ENCODE data around the gene PTK7. TPM values are rescaled to one million over a fixed set of nuclear protein-coding genes. Genes with fewer than 3 reads are reported as not detected.

The PTK7 gene
- total RNA-seq, 1 experiment from 2014 or later = 48.1 TPM

- ChIA-PET POLR2A (ENCODE audit: unreplicated experiment) (no interaction called here), CTCF (no interaction called here)
- Histone ChIP-seq H3K9me2 (replicated peaks; ENCODE audit: low read length) (no peaks in the 10 kb centered on the region), H4K20me1 (ENCODE audit: low read length) (no peaks in the 10 kb centered on the region), H3K9ac (ENCODE audit: low read length) (no peak overlapping the region), H3K4me3 (ENCODE audit: low read length) (no peak overlapping the region), H3K79me2 (ENCODE audit: low read length) (no peaks in the 10 kb centered on the region), H3K36me3 (ENCODE audit: low read depth, low read length) (peaks cover 3% of the 10 kb centered on the region), H3K4me1 (ENCODE audit: insufficient read depth, low read length) (no peaks in the 10 kb centered on the region), H3K4me2 (ENCODE audit: low read length) (no peak overlapping the region), H3K27ac (ENCODE audit: low read length) (no peak overlapping the region), H3K9me3 (ENCODE audit: low read length) (no peaks in the 10 kb centered on the region), H3K27me3 (ENCODE audit: low read length) (no peaks in the 10 kb centered on the region), H3F3A (ENCODE audit: low read length, unreplicated experiment) (no peaks in the 10 kb centered on the region), H2AFZ (ENCODE audit: low read length) (no peak overlapping the region)
- TF ChIP-seq EZH2 (IDR thresholded peaks at IDR 0.05; ENCODE audit: low read length, unreplicated experiment) = no peak
- TF ChIP-seq CTCF (conservative IDR thresholded peaks at IDR 0.05; ENCODE audit: low read depth, low read length) = no peak
- TF ChIP-seq EZH2phosphoT487 (IDR thresholded peaks at IDR 0.05; ENCODE audit: borderline replicate concordance, low read length) = no peak
- no TSS peak for BruUV-seq (replicated peaks)
- intact Hi-C loops (cut with micrococcal nuclease) = no loop called here
- DNase-seq = no peak
- ATAC-seq = no peak
These were observed 120.2 kb downstream of the PTK7 start for GRCh38 chr6:43196337-43196736.

GRCh38 chr6:43199912-43200311 is 123.8 kb downstream of the PTK7 start:
- ATAC-seq = no peak
- no TSS peak for BruUV-seq (replicated peaks)
- CTCF ChIA-PET = no interaction called here

GRCh38 chr6:43200541-43200940 is 124.4 kb downstream of the PTK7 start:
- intact Hi-C loops (cut with micrococcal nuclease) = no loop called here
- DNase-seq (no peak), ATAC-seq (no peak)
- H3F3A ChIP-seq (ENCODE audit: low read length, unreplicated experiment) = no peaks in the 10 kb centered on the region
- no peak overlapping the region for H3K9ac ChIP-seq (ENCODE audit: low read length)
- H2AFZ ChIP-seq (ENCODE audit: low read length) = no peak overlapping the region
- no peak overlapping the region for H3K4me2 ChIP-seq (ENCODE audit: low read length)
- H3K9me2 ChIP-seq (replicated peaks; ENCODE audit: low read length) = no peaks in the 10 kb centered on the region
- no TSS peak for BruUV-seq (replicated peaks)
- H3K27me3 ChIP-seq (ENCODE audit: low read length) = no peaks in the 10 kb centered on the region
- H4K20me1 ChIP-seq (ENCODE audit: low read length) = no peaks in the 10 kb centered on the region
- ChIA-PET CTCF (no interaction called here), POLR2A (ENCODE audit: unreplicated experiment) (no interaction called here)
- no peaks in the 10 kb centered on the region for H3K79me2 ChIP-seq (ENCODE audit: low read length)
- peaks cover 3% of the 10 kb centered on the region for H3K36me3 ChIP-seq (ENCODE audit: low read depth, low read length)
- H3K27ac ChIP-seq (ENCODE audit: low read length) = no peak overlapping the region
- H3K4me1 ChIP-seq (ENCODE audit: insufficient read depth, low read length) = no peaks in the 10 kb centered on the region
- H3K9me3 ChIP-seq (ENCODE audit: low read length) = no peaks in the 10 kb centered on the region
- TF ChIP-seq EZH2 (IDR thresholded peaks at IDR 0.05; ENCODE audit: low read length, unreplicated experiment) (no peak), EZH2phosphoT487 (IDR thresholded peaks at IDR 0.05; ENCODE audit: borderline replicate concordance, low read length) (no peak), CTCF (conservative IDR thresholded peaks at IDR 0.05; ENCODE audit: low read depth, low read length) (no peak)
- no peak overlapping the region for H3K4me3 ChIP-seq (ENCODE audit: low read length)

More at GRCh38 chr6:43199912-43200311, 123.8 kb downstream of the PTK7 start:
- H4K20me1 ChIP-seq (ENCODE audit: low read length) = no peaks in the 10 kb centered on the region
- no peak overlapping the region for H3K4me3 ChIP-seq (ENCODE audit: low read length)
- H3K27ac ChIP-seq (ENCODE audit: low read length) = no peak overlapping the region
- no peak overlapping the region for H3K4me2 ChIP-seq (ENCODE audit: low read length)
- intact Hi-C loops (cut with micrococcal nuclease) = no loop called here
- H3K27me3 ChIP-seq (ENCODE audit: low read length) = no peaks in the 10 kb centered on the region
- no peak overlapping the region for H3K9ac ChIP-seq (ENCODE audit: low read length)
- no peaks in the 10 kb centered on the region for H3K4me1 ChIP-seq (ENCODE audit: insufficient read depth, low read length)
- H3K9me3 ChIP-seq (ENCODE audit: low read length) = no peaks in the 10 kb centered on the region
- POLR2A ChIA-PET (ENCODE audit: unreplicated experiment) = no interaction called here
- DNase-seq = no peak
- no peak overlapping the region for H2AFZ ChIP-seq (ENCODE audit: low read length)
- no peaks in the 10 kb centered on the region for H3F3A ChIP-seq (ENCODE audit: low read length, unreplicated experiment)
- H3K79me2 ChIP-seq (ENCODE audit: low read length) = no peaks in the 10 kb centered on the region
- no peaks in the 10 kb centered on the region for H3K9me2 ChIP-seq (replicated peaks; ENCODE audit: low read length)
- peaks cover 3% of the 10 kb centered on the region for H3K36me3 ChIP-seq (ENCODE audit: low read depth, low read length)
- TF ChIP-seq EZH2phosphoT487 (IDR thresholded peaks at IDR 0.05; ENCODE audit: borderline replicate concordance, low read length) (no peak), CTCF (conservative IDR thresholded peaks at IDR 0.05; ENCODE audit: low read depth, low read length) (no peak), EZH2 (IDR thresholded peaks at IDR 0.05; ENCODE audit: low read length, unreplicated experiment) (no peak)
